HG03520 (cell line): ENCODE results near the gene NXN.
"Not testable (repeated sequence)": the region's sequence is repeated elsewhere in the genome, so short reads cannot be mapped to it uniquely, and the experiment has no call there.

Experiments used
- ATAC-seq: cut with Tn5 transposase; IDR thresholded peaks from one replicate; pipeline ENCODE4 v1.9.1; 2021; ENCODE audit warnings: mild to moderate bottlenecking, moderate library complexity; ENCODE audit not compliant: unreplicated experiment

The NXN gene

GRCh38 chr17:836151-836550, 143.4 kb downstream of the NXN start:
- no peak for ATAC-seq

GRCh38 chr17:835721-836120, 143.9 kb downstream of the NXN start:
- ATAC-seq: not testable (repeated sequence)

- no peak for ATAC-seq
Observed at GRCh38 chr17:835263-835662, 144.3 kb downstream of the NXN start.

- ATAC-seq: no peak
Observed at GRCh38 chr17:834136-834535, 145.4 kb downstream of the NXN start.

- ATAC-seq: no peak
Observed at GRCh38 chr17:830950-831349, 148.6 kb downstream of the NXN start.

- ATAC-seq: no peak
Observed at GRCh38 chr17:830381-830780, 149.2 kb downstream of the NXN start.

GRCh38 chr17:829614-830013, 150.0 kb downstream of the NXN start:
- not testable (repeated sequence) for ATAC-seq

GRCh38 chr17:828761-829160, 150.8 kb downstream of the NXN start:
- ATAC-seq: no peak

- no peak for ATAC-seq
Observed at GRCh38 chr17:826778-827177, 152.8 kb downstream of the NXN start.

- no peak for ATAC-seq
Observed at GRCh38 chr17:825216-825615, 154.4 kb downstream of the NXN start.

- no peak for ATAC-seq
Observed at GRCh38 chr17:824378-824777, 155.2 kb downstream of the NXN start.

GRCh38 chr17:823501-823902, 156.1 kb downstream of the NXN start:
- no peak for ATAC-seq

GRCh38 chr17:819251-819650, 160.3 kb downstream of the NXN start:
- no peak for ATAC-seq

- ATAC-seq: no peak
Observed at GRCh38 chr17:814371-814770, 165.2 kb downstream of the NXN start.

- ATAC-seq: no peak
Observed at GRCh38 chr17:812638-813204, 166.9 kb downstream of the NXN start.

- ATAC-seq: no peak
Observed at GRCh38 chr17:811051-811784, 168.4 kb downstream of the NXN start.

- ATAC-seq: no peak
Observed at GRCh38 chr17:807523-808294, 171.9 kb downstream of the NXN start.

GRCh38 chr17:806781-807522, 172.6 kb downstream of the NXN start:
- ATAC-seq: no peak

- ATAC-seq: no peak
Observed at GRCh38 chr17:806346-806745, 173.2 kb downstream of the NXN start.

- ATAC-seq: not testable (repeated sequence)
Observed at GRCh38 chr17:805886-806285, 173.7 kb downstream of the NXN start.
